CD8-positive, alpha-beta memory T cell (primary cell): ENCODE data around the gene MSLN. TPM values are rescaled to one million over a fixed set of nuclear protein-coding genes. Genes with fewer than 3 reads are reported as not detected.

Experiments used
- CTCF ChIA-PET: fragments of 350-600 bp; sonication (Branson Sonifier 250); formaldehyde crosslinking; loops from one replicate; lab custom pipeline; 2021; ENCODE audit warnings: antibody characterized with exemption; lab: Charles Lee
- POLR2A ChIA-PET: fragments of 350-600 bp; sonication (Branson Sonifier 250); formaldehyde crosslinking; loops from one replicate; lab custom pipeline; 2021; ENCODE audit warnings: antibody characterized with exemption; lab: Charles Lee
- DNase-seq, 5 donors: peaks; one replicate each; pipeline versions ENCODE4 v3.0.0 to v3.0.0-alpha.2; 2020 to 2022; ENCODE audit warnings: mixed read lengths in 1 of 5
- H3K27ac ChIP-seq: one replicate; pipeline ENCODE4 v1.7.0; 2013; ENCODE audit warnings: low read depth, mild to moderate bottlenecking, low read length, moderate library complexity
- H3K27me3 ChIP-seq: 2 replicates; pipeline ENCODE4 v1.7.0; 2013; ENCODE audit warnings: low read length, mild to moderate bottlenecking; ENCODE audit not compliant: insufficient read depth, poor library complexity, severe bottlenecking
- H3K36me3 ChIP-seq: 2 replicates; pipeline ENCODE4 v1.7.0; 2013; ENCODE audit warnings: mild to moderate bottlenecking, low read length, moderate library complexity; ENCODE audit not compliant: insufficient read depth
- H3K4me1 ChIP-seq: 2 replicates; pipeline ENCODE4 v1.7.0; 2013; ENCODE audit warnings: mild to moderate bottlenecking, low read length, moderate library complexity; ENCODE audit not compliant: insufficient read depth
- H3K4me3 ChIP-seq: 2 replicates; pipeline ENCODE4 v1.7.0; 2013; ENCODE audit warnings: mild to moderate bottlenecking, low read length
- H3K9me3 ChIP-seq: 2 replicates; pipeline ENCODE4 v1.7.0; 2013; ENCODE audit warnings: mild to moderate bottlenecking, low read length
- H3K27ac Mint-ChIP-seq, 8 donors: one replicate each; pipeline ENCODE4 v1.8.0; 2020 to 2021; ENCODE audit warnings: mixed read lengths in 8 of 8, mild to moderate bottlenecking in 6 of 8, inconsistent platforms in 3 of 8, moderate library complexity in 3 of 8
- H3K27me3 Mint-ChIP-seq, 2 donors: one replicate each; pipeline ENCODE4 v1.8.0; 2020 to 2021; ENCODE audit warnings: mixed read lengths in 2 of 2, mild to moderate bottlenecking in 1 of 2, moderate library complexity in 1 of 2
- H3K36me3 Mint-ChIP-seq, 3 donors: one replicate each; pipeline ENCODE4 v1.8.0; 2020 to 2021; ENCODE audit warnings: mixed read lengths in 3 of 3, inconsistent platforms in 1 of 3, mild to moderate bottlenecking in 1 of 3
- H3K4me1 Mint-ChIP-seq, 3 donors: one replicate each; pipeline ENCODE4 v1.8.0; 2020 to 2021; ENCODE audit warnings: mixed read lengths in 3 of 3, inconsistent platforms in 1 of 3, mild to moderate bottlenecking in 1 of 3
- H3K4me3 Mint-ChIP-seq, 7 donors: one replicate each; pipeline ENCODE4 v1.8.0; 2020 to 2021; ENCODE audit warnings: mixed read lengths in 7 of 7, mild to moderate bottlenecking in 6 of 7, moderate library complexity in 4 of 7, inconsistent platforms in 2 of 7
- H3K9me3 Mint-ChIP-seq, 5 donors: one replicate each; pipeline ENCODE4 v1.8.0; 2020 to 2022; ENCODE audit warnings: mixed read lengths in 5 of 5, mild to moderate bottlenecking in 3 of 5, moderate library complexity in 2 of 5, inconsistent platforms in 1 of 5
- polyA plus RNA-seq: library from polyadenylated mRNA; unstranded; fragments of 300-500 nt; fragmentation: Illumina TruSeq; gene quantifications from one replicate; pipeline ENCODE4 v1.2.3, GENCODE V29; 2021
- total RNA-seq, 2 experiments: library from RNA; stranded (reverse); gene quantifications; one replicate each; pipeline ENCODE4 v1.2.3, GENCODE V29; 2021

Gene MSLN
- total and polyA plus RNA-seq, 3 experiments from 2014 or later, result not detected

GRCh38 chr16:818132-818531, 57.6 kb downstream of the MSLN start:
- H3K4me3 Mint-ChIP-seq, result no peak overlapping the region
- no peaks in the 10 kb centered on the region for H3K9me3 Mint-ChIP-seq
- no peak for DNase-seq
- H3K4me1 Mint-ChIP-seq, result peaks cover 7 to 16% (median 10%) of the 10 kb centered on the region in 3 donors
- no peak overlapping the region for H3K27ac Mint-ChIP-seq
- peaks cover 21 to 34% of the 10 kb centered on the region in 2 donors for H3K27me3 Mint-ChIP-seq
- H3K4me1 ChIP-seq, result peaks cover 7% of the 10 kb centered on the region
- no peak overlapping the region for H3K27ac ChIP-seq
- no peak overlapping the region for H3K4me3 ChIP-seq
- peaks cover 4% of the 10 kb centered on the region for H3K27me3 ChIP-seq
- H3K9me3 ChIP-seq, result no peaks in the 10 kb centered on the region
- H3K36me3 ChIP-seq, result no peaks in the 10 kb centered on the region
- ChIA-PET POLR2A (no interaction called here), CTCF (no interaction called here)
- no peaks in the 10 kb centered on the region for H3K36me3 Mint-ChIP-seq

Other genes with a start within 250 kb of the MSLN start
- gene CAPN15, start 233.0 kb upstream of the MSLN start, total RNA-seq, result 10 to 100 TPM; 91.9 to 98.6 TPM
- 15.5 TPM for gene CAPN15, start 233.0 kb upstream of the MSLN start, polyA plus RNA-seq
- gene PRR35, start 200.3 kb upstream of the MSLN start, total RNA-seq, result not detected
- not detected for gene PRR35, start 200.3 kb upstream of the MSLN start, polyA plus RNA-seq
- under 1 TPM; 0.55 to 0.59 TPM for gene NHLRC4, start 193.7 kb upstream of the MSLN start, total RNA-seq
- gene NHLRC4, start 193.7 kb upstream of the MSLN start, polyA plus RNA-seq, result 1.6 TPM
- 10 to 100 TPM; 47.4 to 50.1 TPM for gene PIGQ, start 190.8 kb upstream of the MSLN start, total RNA-seq
- gene PIGQ, start 190.8 kb upstream of the MSLN start, polyA plus RNA-seq, result 14.0 TPM
- gene RAB40C, start 170.7 kb upstream of the MSLN start, total RNA-seq, result 10 to 100 TPM; 12.3 to 13.3 TPM
- 22.8 TPM for gene RAB40C, start 170.7 kb upstream of the MSLN start, polyA plus RNA-seq
- under 1 TPM; 0.11 to 0.22 TPM for gene WFIKKN1, start 129.7 kb upstream of the MSLN start, total RNA-seq
- gene WFIKKN1, start 129.7 kb upstream of the MSLN start, polyA plus RNA-seq, result 0.09 TPM
- gene METTL26, start 124.4 kb upstream of the MSLN start, total RNA-seq, result 100 to 1,000 TPM; 129 TPM
- 97.4 TPM for gene METTL26, start 124.4 kb upstream of the MSLN start, polyA plus RNA-seq
- gene MCRIP2, start 118.9 kb upstream of the MSLN start, total RNA-seq, result 10 to 100 TPM; 59.3 to 64.8 TPM
- gene MCRIP2, start 118.9 kb upstream of the MSLN start, polyA plus RNA-seq, result 24.9 TPM
- 10 to 100 TPM; 69.6 to 78.4 TPM for gene WDR90, start 111.4 kb upstream of the MSLN start, total RNA-seq
- gene WDR90, start 111.4 kb upstream of the MSLN start, polyA plus RNA-seq, result 1.4 TPM
- gene RHOT2, start 92.6 kb upstream of the MSLN start, total RNA-seq, result 100 to 1,000 TPM; 140 to 151 TPM
- 49.6 TPM for gene RHOT2, start 92.6 kb upstream of the MSLN start, polyA plus RNA-seq
- gene RHBDL1, start 85.1 kb upstream of the MSLN start, total RNA-seq, result under 1 TPM; 0.33 to 0.44 TPM
- 0.29 TPM for gene RHBDL1, start 85.1 kb upstream of the MSLN start, polyA plus RNA-seq
- gene STUB1, start 80.3 kb upstream of the MSLN start, total RNA-seq, result 100 to 1,000 TPM; 111 to 124 TPM
- 161 TPM for gene STUB1, start 80.3 kb upstream of the MSLN start, polyA plus RNA-seq
- 10 to 100 TPM; 53.0 to 55.9 TPM for gene JMJD8, start 76.4 kb upstream of the MSLN start, total RNA-seq
- 56.6 TPM for gene JMJD8, start 76.4 kb upstream of the MSLN start, polyA plus RNA-seq
- 10 to 100 TPM; 23.9 to 25.2 TPM for gene WDR24, start 70.3 kb upstream of the MSLN start, total RNA-seq
- 15.4 TPM for gene WDR24, start 70.3 kb upstream of the MSLN start, polyA plus RNA-seq
- 10 to 100 TPM in 1 of 2 experiments, 1 to 10 TPM in 1; 7.6 to 11.1 TPM for gene FBXL16, start 54.9 kb upstream of the MSLN start, total RNA-seq
- gene FBXL16, start 54.9 kb upstream of the MSLN start, polyA plus RNA-seq, result 16.9 TPM
- gene METRN, start 45.6 kb upstream of the MSLN start, total RNA-seq, result 10 to 100 TPM; 34.8 to 38.2 TPM
- gene METRN, start 45.6 kb upstream of the MSLN start, polyA plus RNA-seq, result 50.3 TPM
- 10 to 100 TPM; 64.2 to 72.0 TPM for gene ANTKMT, start 39.6 kb upstream of the MSLN start, total RNA-seq
- gene ANTKMT, start 39.6 kb upstream of the MSLN start, polyA plus RNA-seq, result 127 TPM
- gene CCDC78, start 34.3 kb upstream of the MSLN start, total RNA-seq, result 1 to 10 TPM; 9.8 to 9.9 TPM
- gene CCDC78, start 34.3 kb upstream of the MSLN start, polyA plus RNA-seq, result 0.53 TPM
- gene HAGHL, start 33.6 kb upstream of the MSLN start, total RNA-seq, result 10 to 100 TPM; 31.5 to 35.6 TPM
- 10.7 TPM for gene HAGHL, start 33.6 kb upstream of the MSLN start, polyA plus RNA-seq
- 10 to 100 TPM; 34.8 to 37.9 TPM for gene CIAO3, start 19.7 kb upstream of the MSLN start, total RNA-seq
- gene CIAO3, start 19.7 kb upstream of the MSLN start, polyA plus RNA-seq, result 23.1 TPM
- 10 to 100 TPM; 40.2 to 44.5 TPM for gene RPUSD1, start 27.6 kb downstream of the MSLN start, total RNA-seq
- gene RPUSD1, start 27.6 kb downstream of the MSLN start, polyA plus RNA-seq, result 34.2 TPM
- gene CHTF18, start 27.9 kb downstream of the MSLN start, total RNA-seq, result 100 to 1,000 TPM; 121 to 122 TPM
- 3.7 TPM for gene CHTF18, start 27.9 kb downstream of the MSLN start, polyA plus RNA-seq
- gene GNG13, start 40.0 kb downstream of the MSLN start, total RNA-seq, result not detected
- gene GNG13, start 40.0 kb downstream of the MSLN start, polyA plus RNA-seq, result not detected
- gene LMF1, start 210.2 kb downstream of the MSLN start, total RNA-seq, result 10 to 100 TPM; 11.7 to 14.0 TPM
- 15.8 TPM for gene LMF1, start 210.2 kb downstream of the MSLN start, polyA plus RNA-seq
- gene SOX8, start 221.0 kb downstream of the MSLN start, total RNA-seq, result under 1 TPM; 0.39 to 0.62 TPM
- 0.39 TPM for gene SOX8, start 221.0 kb downstream of the MSLN start, polyA plus RNA-seq